Measurements from ENCODE around the gene NCKAP5.

NCKAP5 gene

GRCh38 chr2:133123393-133123792 lies 444.9 kb downstream of the NCKAP5 start:
- DNase-seq = no peak

DNA sequence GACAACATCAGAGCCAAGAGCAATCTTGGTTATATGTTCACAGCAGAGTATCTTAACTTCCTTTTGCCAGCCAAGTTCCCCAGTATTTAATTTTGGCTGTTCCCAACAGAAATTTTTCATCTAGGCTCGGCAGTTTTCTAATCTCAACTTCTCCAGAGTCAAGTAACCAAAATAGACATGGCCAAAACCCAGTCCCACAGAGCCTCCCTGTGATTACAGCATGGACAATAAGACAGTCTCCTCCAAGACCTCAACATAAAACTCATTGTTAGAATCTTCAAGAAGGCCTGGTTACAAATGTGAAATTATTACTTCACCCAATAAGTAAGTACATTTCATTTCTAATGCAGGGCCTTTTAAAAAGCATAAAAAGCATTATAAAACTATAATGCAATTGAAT lies 445.7 kb downstream of the NCKAP5 start:
- DNase-seq = no peak

GRCh38 chr2:133120310-133120709 lies 448.0 kb downstream of the NCKAP5 start:
- DNase-seq = no peak

- no peak for DNase-seq
These were observed 458.1 kb downstream of the NCKAP5 start for GRCh38 chr2:133110201-133110600.

DNA sequence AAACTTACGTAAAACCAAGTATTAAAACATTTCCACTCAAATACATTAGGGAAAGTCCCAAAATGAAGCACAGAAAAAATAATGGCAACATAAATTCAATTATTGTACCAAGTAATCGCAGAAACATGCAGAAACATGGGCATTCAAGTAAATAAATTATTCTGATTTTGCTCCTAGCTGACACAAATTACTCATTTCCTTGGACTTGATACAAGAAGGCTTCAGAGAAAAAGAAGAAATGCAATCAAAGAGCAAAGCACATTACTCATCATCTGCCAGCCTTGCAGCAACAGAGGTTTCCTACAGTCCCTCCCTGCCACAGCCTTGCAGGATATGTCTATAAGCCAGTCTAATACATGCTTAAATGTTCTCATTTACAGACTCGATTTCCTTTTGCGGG lies 458.5 kb downstream of the NCKAP5 start:
- DNase-seq = no peak

GRCh38 chr2:133107058-133107815 lies 461.0 kb downstream of the NCKAP5 start:
- no peak for DNase-seq

DNA sequence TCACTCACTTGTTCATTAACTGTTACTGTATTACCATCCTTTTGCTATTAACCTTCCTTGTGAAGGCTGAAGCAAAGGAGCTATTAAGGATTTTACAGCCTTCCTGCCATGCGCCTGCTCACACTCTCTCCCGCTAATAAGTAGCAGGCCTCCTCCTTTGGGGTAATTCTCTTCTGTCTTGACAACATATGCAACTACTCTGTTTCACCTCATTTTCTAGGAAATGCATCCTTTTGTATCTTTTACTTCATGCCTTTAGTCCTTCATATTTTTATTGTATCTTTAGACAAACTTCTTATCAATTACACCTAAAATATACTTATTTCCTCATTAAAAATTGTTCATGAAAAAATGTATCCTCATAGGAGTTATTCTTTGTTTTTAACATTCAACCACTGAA lies 463.4 kb downstream of the NCKAP5 start:
- no peak for DNase-seq

DNA sequence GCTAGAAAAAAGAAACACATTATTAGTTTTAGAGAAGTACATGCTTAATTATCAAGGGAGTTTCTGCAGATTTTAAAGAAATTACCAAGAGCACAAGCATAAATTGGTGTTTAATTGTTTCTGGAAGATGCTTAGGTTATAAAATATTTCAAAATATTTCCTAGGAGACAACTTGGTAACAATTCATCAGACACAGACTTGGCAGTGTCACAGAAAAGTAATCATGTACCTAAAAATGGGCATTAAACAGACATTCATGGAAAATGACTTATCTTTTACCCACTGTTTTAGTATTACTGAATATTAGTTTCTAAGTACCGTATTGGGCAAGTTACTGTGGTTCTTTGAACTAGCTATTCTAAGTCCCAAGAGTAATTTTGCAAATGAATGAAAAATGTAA lies 469.5 kb downstream of the NCKAP5 start:
- no peak for DNase-seq

DNA sequence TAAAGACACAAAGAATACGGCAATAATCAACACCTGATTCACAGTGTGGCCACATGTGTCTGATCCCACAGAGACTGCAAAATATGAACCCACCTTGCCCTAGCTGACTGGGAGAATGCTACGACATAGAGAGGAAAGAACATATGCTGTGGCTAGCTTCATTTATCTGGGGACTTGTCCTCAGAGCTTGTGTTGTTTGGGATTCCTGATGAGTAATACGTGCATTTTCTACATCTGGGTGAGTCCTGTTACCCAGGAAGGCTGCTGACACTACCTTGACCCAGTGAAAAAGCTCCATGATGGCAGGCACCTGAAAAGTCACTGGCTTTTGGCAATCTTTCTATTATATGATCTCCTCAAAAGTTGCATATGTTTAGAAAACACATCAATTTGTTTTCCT lies 470.6 kb downstream of the NCKAP5 start:
- no peak for DNase-seq

GRCh38 chr2:133092571-133092970 lies 475.7 kb downstream of the NCKAP5 start:
- no peak for DNase-seq

- DNase-seq = no peak
These were observed 477.9 kb downstream of the NCKAP5 start for GRCh38 chr2:133090358-133090757.

DNA sequence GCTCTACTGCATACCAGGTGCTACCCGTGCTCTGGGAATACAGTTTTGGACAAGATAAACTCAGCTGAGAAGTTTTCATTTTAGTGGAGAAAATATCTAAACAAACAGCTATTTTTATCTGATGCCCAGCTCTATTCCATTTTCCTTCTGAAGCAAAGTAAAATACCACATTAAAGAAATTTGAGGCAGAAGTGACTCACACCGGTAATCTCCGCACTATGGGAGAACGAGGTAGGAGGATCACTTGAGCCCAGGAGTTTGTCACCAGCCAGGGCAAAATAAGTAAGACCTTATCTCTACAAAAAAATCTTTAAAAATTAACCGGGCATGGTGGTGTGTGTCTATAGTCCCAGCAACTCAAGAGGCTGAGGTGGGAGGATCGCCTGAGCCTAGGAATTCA lies 482.1 kb downstream of the NCKAP5 start:
- DNase-seq = no peak

DNA sequence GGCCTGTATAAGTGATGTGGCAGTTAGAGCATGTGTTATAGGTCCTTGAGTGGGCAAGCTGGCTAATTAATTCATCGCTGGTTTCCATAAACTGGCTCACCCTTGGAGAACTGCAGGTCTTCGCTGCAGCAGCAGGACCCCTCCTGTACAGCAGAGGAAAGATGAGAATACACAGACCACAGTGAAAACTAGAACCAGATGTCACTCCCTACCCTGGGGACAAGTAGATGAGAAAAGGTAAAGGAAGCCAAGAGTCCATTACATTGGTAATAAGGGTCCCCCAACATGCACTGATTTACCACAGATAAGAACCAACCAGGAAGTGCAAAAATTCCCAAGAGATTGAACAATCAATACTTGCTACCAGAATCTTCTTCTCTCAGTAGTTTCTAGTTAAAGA lies 482.6 kb downstream of the NCKAP5 start:
- DNase-seq = no peak

DNA sequence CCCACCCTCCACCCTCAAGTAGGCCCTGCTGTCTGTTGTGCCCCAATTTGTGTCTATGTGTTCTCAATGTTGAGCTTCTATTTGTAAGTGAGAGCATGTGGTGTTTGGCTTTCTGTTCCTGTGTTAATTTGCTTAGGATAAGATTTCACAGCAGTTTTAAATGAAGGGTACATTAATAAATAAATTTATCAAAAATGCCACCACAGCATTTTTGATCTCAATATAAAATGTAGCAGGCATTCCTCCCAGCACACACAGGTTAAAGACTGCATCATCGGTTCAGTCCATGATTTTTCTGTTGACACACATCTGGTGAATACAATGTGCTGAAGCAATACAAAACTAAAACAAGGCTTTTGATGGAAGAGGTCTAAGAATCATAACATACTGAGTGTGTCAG lies 486.2 kb downstream of the NCKAP5 start:
- DNase-seq = no peak

DNA sequence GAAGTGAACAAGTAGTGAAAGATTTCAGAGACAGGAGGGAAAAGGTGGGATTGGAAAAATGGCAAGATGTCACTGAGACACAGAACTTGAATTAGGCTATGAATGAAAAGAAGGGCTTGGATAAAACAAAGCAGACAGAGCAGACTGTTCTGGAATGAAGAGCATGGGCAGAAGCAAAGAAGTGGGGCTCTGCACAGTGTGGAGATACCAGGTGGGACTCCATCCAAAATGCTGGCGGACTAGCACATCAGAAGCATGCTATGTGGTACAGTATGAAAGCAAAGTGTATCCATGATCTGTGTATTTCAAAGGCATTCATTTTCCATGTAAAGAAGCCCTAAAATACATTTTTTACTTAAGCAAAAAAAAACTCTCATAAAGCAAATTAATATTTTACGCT lies 487.4 kb downstream of the NCKAP5 start:
- DNase-seq = no peak

DNA sequence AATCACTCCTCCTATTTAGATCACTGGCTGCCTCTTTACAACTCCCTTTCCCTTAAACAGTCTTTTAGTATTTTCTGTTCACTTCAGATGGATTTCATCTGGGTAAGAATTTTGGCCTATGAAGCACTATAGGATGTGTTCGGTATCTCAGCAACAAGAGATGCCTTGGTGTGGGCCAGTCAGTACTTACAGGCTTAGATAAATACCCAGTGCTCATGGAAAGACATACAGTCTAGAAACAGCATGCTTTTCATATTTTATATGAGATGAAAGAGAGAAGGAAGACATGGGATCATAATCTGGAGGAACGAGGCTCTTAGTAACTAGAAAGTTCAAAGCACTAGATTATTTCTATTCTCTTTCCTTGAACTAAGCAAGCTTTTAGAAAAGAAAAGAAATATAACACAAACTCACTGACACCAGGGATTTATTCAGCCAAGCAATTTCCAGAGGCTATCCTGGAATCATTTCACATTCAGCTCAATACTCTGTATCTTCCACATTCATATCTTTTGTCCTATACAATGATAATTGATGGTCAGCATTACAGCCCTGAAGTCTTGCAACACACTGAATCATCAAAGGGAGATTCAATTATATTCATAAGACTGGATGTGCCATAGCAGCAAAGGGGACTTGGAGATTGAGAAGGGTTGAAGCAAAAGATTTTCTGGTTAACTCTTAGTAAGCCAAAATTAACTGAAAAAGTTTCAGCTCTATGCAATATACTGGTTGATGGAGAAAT lies 489.4 kb downstream of the NCKAP5 start:
- DNase-seq = no peak

DNA sequence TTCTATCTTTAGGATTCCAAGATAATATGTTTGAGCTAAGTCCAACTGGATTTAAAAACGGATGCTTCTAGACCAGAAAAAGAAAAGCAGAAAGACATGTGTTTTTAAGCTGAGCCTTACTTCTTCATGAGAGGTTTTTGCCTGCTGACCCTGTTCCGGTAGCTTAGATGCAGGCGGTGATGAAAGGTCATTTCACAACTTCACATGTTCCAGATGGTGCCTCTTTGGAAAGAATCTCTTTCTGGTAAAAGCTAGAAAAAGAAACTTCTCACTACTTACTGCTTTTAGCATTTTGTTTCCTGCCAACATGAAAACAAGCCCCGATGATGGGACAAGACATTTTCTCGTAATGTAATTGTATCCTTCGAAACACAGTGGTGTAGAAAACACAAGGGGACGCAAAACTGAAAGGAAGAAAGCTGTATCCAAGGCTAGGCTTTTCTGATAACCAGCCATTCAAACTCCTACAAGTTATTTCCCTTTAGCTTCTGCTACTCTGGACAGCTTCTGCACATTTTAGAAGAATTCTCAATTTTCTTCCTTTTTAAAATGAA lies 490.9 kb downstream of the NCKAP5 start:
- DNase-seq = no peak

- DNase-seq = no peak
These were observed 495.2 kb downstream of the NCKAP5 start for GRCh38 chr2:133072837-133073694.

DNA sequence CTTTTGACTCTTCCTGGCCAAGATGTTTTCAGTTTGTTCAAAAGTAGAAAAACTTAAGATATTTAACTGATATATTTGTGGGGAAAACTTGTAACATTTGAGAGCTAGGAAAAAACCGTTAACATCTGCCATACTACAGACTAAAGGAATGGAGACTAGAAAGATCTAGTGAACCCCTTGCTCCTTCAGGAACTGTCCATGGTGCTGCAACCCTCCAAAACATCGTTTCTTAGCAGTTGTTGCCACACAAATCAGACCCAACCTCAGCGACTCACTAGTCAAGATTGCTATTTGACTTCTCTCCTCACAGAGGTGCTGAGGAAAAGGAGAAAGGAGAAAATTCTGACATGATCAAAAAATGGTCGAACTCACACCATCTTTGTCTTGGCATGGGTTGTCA lies 504.5 kb downstream of the NCKAP5 start:
- DNase-seq = no peak

DNA sequence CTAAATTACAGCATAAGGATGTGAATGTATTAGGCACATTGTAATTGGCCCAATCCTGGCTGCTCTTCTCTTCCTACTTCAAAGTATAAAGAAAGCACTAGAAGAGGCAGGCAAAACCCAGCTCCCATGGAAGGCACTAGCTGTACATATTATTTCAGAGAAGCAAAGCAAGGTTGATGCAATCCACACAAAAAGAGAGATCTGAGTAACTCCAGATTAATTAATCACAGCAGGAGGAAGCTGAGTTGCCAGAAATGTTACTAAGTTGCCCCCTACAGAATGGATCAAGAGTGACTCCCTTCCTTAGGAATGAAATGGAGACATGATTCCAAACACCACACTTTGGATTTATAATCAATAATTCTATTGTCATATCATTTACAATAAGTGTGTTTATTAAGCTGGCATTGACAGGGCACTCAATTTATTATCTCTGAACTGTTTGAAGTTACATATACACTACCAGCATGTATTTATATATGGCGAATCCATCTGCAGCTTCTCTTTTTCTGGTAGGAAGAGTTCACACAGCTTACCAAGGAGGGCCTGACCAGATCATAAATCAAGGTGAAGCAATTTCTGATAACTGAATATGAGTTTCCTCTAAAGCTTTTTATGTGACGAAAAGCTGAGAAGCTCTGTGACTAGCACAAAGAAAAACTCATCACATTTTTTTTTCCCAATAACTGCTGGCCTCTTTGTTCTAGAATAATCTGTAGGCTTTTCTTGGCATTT lies 505.2 kb downstream of the NCKAP5 start:
- no peak for DNase-seq

- DNase-seq = no peak
These were observed 506.2 kb downstream of the NCKAP5 start for GRCh38 chr2:133061874-133062593.

GRCh38 chr2:133054297-133054696 lies 514.0 kb downstream of the NCKAP5 start:
- no peak for DNase-seq
